Kidney (tissue), 14 donors: ENCODE measurements around the gene HIVEP3. TPM values are rescaled to one million over a fixed set of nuclear protein-coding genes. Genes with fewer than 3 reads are reported as not detected.

Source experiments
- DNase-seq, 5 donors: peaks; one replicate each; pipeline ENCODE4 v3.0.0-alpha.2; 2013 to 2020
- FAIRE-seq: peaks from 2 replicates; lab custom pipeline; 2012; peaks lifted over from hg19 to GRCh38; lab: Jason Lieb, UNC
- H3K27ac ChIP-seq, 2 donors: one replicate each; pipeline ENCODE4 v1.7.0; 2013; ENCODE audit warnings: low read depth in 2 of 2, low read length in 2 of 2, inconsistent platforms in 1 of 2
- H3K27me3 ChIP-seq: one replicate; pipeline ENCODE4 v1.7.1; 2013; ENCODE audit warnings: low read length, inconsistent platforms; ENCODE audit not compliant: control insufficient read depth, insufficient read depth
- H3K36me3 ChIP-seq, 3 donors: one replicate each; pipeline versions ENCODE4 v1.7.0 to v1.7.1; 2013; ENCODE audit warnings: low read length in 3 of 3, control low read depth in 1 of 3, inconsistent platforms in 1 of 3; ENCODE audit not compliant: insufficient read depth in 3 of 3, control insufficient read depth in 2 of 3
- H3K4me1 ChIP-seq, 3 donors: one replicate each; pipeline versions ENCODE4 v1.7.0 to v1.7.1; 2013; ENCODE audit warnings: low read length in 3 of 3, inconsistent platforms in 1 of 3, low read depth in 1 of 3; ENCODE audit not compliant: control insufficient read depth in 2 of 3, insufficient read depth in 2 of 3
- H3K4me3 ChIP-seq, 3 donors: one replicate each; pipeline versions ENCODE4 v1.7.0 to v1.8.1; 2013; ENCODE audit warnings: low read length in 3 of 3, control low read depth in 1 of 3, inconsistent platforms in 1 of 3
- H3K9ac ChIP-seq, 3 donors: one replicate each; pipeline versions ENCODE4 v1.7.0 to v1.7.1; 2013; ENCODE audit warnings: low read length in 3 of 3, control low read depth in 1 of 3, inconsistent platforms in 1 of 3
- H3K9me3 ChIP-seq, 3 donors: one replicate each; pipeline versions ENCODE4 v1.7.0 to v1.7.1; 2013; ENCODE audit warnings: low read length in 3 of 3, control low read depth in 1 of 3, inconsistent platforms in 1 of 3; ENCODE audit not compliant: control insufficient read depth in 2 of 3, insufficient read depth in 1 of 3
- CTCF ChIP-seq: IDR thresholded peaks from 3 replicates; pipeline ENCODE4 v1.5.1; 2012; ENCODE audit warnings: mild to moderate bottlenecking, moderate library complexity, borderline replicate concordance; ENCODE audit not compliant: insufficient read depth; ENCODE audit errors: extremely low read depth
- intact Hi-C: fragments of 100-400 bp; cut with DNase I; formaldehyde crosslinking; loops from one replicate; pipeline ENCODE4 v1.11.1; 2022
- polyA plus RNA-seq: library from polyadenylated mRNA; stranded (reverse); fragments of 350-450 nt; fragmentation: Illumina TruSeq; extraction: RNeasy Lipid Tissue Mini Kit (QIAGEN cat#74804); gene quantifications from one replicate; pipeline ENCODE4 v1.2.3, GENCODE V29; 2014; ENCODE audit warnings: low read depth, low replicate concordance; ENCODE audit not compliant: insufficient read depth
- total RNA-seq: library from RNA; stranded (reverse); fragmentation: NEBNext Ultra II Directional; extraction: Animal tissue kit (Norgen Biotek cat#: 25700); gene quantifications from one replicate; pipeline ENCODE4 v1.2.1, GENCODE V29; 2021
- donor health status: control.
- donor health status: control.
- donor health status: control.
- donor health status: control.
- donor health status: control.
- donor health status: DM: yes; HTN: yes; CAD: no.
- donor health status: Normal renal cell carcinoma (clear cell type).

Gene HIVEP3
- total and polyA plus RNA-seq, 2 donors from 2014 or later = 3.5 to 11.0 TPM

- H3K27ac ChIP-seq = no peak overlapping the region
- peak in 1 of 5 donors; percentile 38 for DNase-seq
Measured at GRCh38 chr1:41882068-41882477, 36.6 kb downstream of the HIVEP3 start.

GRCh38 chr1:41880950-41881885, 37.5 kb downstream of the HIVEP3 start:
- intact Hi-C loops = no loop called here

More at GRCh38 chr1:41882068-41882477, 36.6 kb downstream of the HIVEP3 start:
- Histone ChIP-seq H3K9me3 (no peaks in the 10 kb centered on the region), H3K4me1 (no peaks in the 10 kb centered on the region), H3K9ac (no peak overlapping the region), H3K27me3 (no peaks in the 10 kb centered on the region), H3K36me3 (no peaks in the 10 kb centered on the region), H3K4me3 (no peak overlapping the region)
- intact Hi-C loops = no loop called here
- TF ChIP-seq CTCF = no peak
- FAIRE-seq = no peak

GRCh38 chr1:41880261-41880660, 38.5 kb downstream of the HIVEP3 start:
- Histone ChIP-seq H3K27me3 (no peaks in the 10 kb centered on the region), H3K27ac (no peak overlapping the region), H3K9me3 (no peaks in the 10 kb centered on the region), H3K4me1 (no peaks in the 10 kb centered on the region), H3K4me3 (no peak overlapping the region), H3K9ac (no peak overlapping the region), H3K36me3 (no peaks in the 10 kb centered on the region)
- no peak for FAIRE-seq
- intact Hi-C loops = no loop called here
- DNase-seq = no peak
- TF ChIP-seq CTCF = no peak

More at GRCh38 chr1:41880950-41881885, 37.5 kb downstream of the HIVEP3 start:
- Histone ChIP-seq H3K4me3 (no peak overlapping the region), H3K36me3 (no peaks in the 10 kb centered on the region), H3K9ac (no peak overlapping the region), H3K27me3 (no peaks in the 10 kb centered on the region), H3K27ac (no peak overlapping the region), H3K4me1 (no peaks in the 10 kb centered on the region), H3K9me3 (no peaks in the 10 kb centered on the region)
- no peak for DNase-seq
- no peak for FAIRE-seq
- TF ChIP-seq CTCF = no peak
